SK-N-SH (cell line): ENCODE measurements around the gene PRKACA. TPM values are rescaled to one million over a fixed set of nuclear protein-coding genes. Genes with fewer than 3 reads are reported as not detected.

Experiments used
- CTCF ChIA-PET: fragments of 300-600, 350-600 bp; formaldehyde crosslinking; extraction: SDS; loops from one replicate; lab custom pipeline; 2021; lab: Yijun Ruan, JAX
- POLR2A ChIA-PET: fragments of 350-600 bp; sonication (Branson Sonifier 250); formaldehyde crosslinking; extraction: SDS; loops from one replicate; lab custom pipeline; 2020; ENCODE audit warnings: antibody characterized with exemption, inconsistent platforms; lab: Yijun Ruan, JAX
- DNase-seq: peaks from one replicate; pipeline ENCODE4 v3.0.0; 2012
- H2AFZ ChIP-seq: fragments of 200-600 bp; sonication (generic); 2 replicates; pipeline ENCODE4 v1.8.1; 2016; ENCODE audit warnings: antibody characterized with exemption, mild to moderate bottlenecking, low read depth
- H3F3A ChIP-seq: fragments of 200-600 bp; sonication (generic); replicated peaks from 2 replicates; pipeline ENCODE3; 2016; ENCODE audit warnings: antibody characterized with exemption, mild to moderate bottlenecking; ENCODE audit not compliant: insufficient read depth
- H3K27ac ChIP-seq, 2 experiments: fragments of 200-500 bp in 1 of 2; fragments of 200-600 bp in 1 of 2; sonication (Bioruptor generic) in 1 of 2; sonication (generic), shearing (Covaris generic) in 1 of 2; 2 replicates each; pipeline versions ENCODE4 v1.5.1 to v1.6.1; 2014 to 2016; ENCODE audit warnings: low read depth in 2 of 2, inconsistent platforms in 1 of 2, low read length in 1 of 2, mild to moderate bottlenecking in 1 of 2, mixed read lengths in 1 of 2
- H3K27me3 ChIP-seq: fragments of 200-600 bp; sonication (generic), shearing (Covaris generic); 2 replicates; pipeline ENCODE4 v1.6.1; 2016; ENCODE audit warnings: mixed run types; ENCODE audit not compliant: insufficient read depth
- H3K36me3 ChIP-seq, 2 experiments: fragments of 200-500 bp in 1 of 2; fragments of 200-600 bp in 1 of 2; sonication (Bioruptor generic) in 1 of 2; sonication (generic) in 1 of 2; replicated peaks in 1 of 2; 2 replicates each; pipeline versions ENCODE3 to v1.5.1; 2014 to 2016; ENCODE audit warnings: low read length in 1 of 2, mild to moderate bottlenecking in 1 of 2; ENCODE audit not compliant: insufficient read depth in 2 of 2, control insufficient read depth in 1 of 2
- H3K4me1 ChIP-seq, 2 experiments: fragments of 200-500 bp in 1 of 2; fragments of 200-600 bp in 1 of 2; sonication (Bioruptor generic) in 1 of 2; sonication (generic), shearing (Covaris generic) in 1 of 2; 2 replicates each; pipeline versions ENCODE4 v1.5.1 to v1.6.1; 2014 to 2016; ENCODE audit warnings: low read depth in 1 of 2, low read length in 1 of 2, mixed run types in 1 of 2; ENCODE audit not compliant: insufficient read depth in 2 of 2, control insufficient read depth in 1 of 2
- H3K4me2 ChIP-seq: fragments of 200-600 bp; sonication (generic), shearing (Covaris generic); 2 replicates; pipeline ENCODE4 v1.6.1; 2017; ENCODE audit warnings: mixed run types
- H3K4me3 ChIP-seq, 2 experiments: fragments of 200-500 bp in 1 of 2; fragments of 200-600 bp in 1 of 2; sonication (Bioruptor generic) in 1 of 2; sonication (generic), shearing (Covaris generic) in 1 of 2; 2 replicates each; pipeline versions ENCODE4 v1.5.1 to v1.8.1; 2014 to 2016; ENCODE audit warnings: low read depth in 2 of 2, inconsistent platforms in 1 of 2, low read length in 1 of 2, mild to moderate bottlenecking in 1 of 2, mixed read lengths in 1 of 2, moderate library complexity in 1 of 2
- H3K79me2 ChIP-seq: fragments of 200-600 bp; sonication (generic); 2 replicates; pipeline ENCODE4 v1.8.1; 2017; ENCODE audit warnings: mild to moderate bottlenecking; ENCODE audit not compliant: insufficient read depth
- H3K9ac ChIP-seq: fragments of 200-600 bp; sonication (generic); 2 replicates; pipeline ENCODE4 v1.6.1; 2017; ENCODE audit warnings: mixed run types
- H3K9me2 ChIP-seq: fragments of 200-600 bp; sonication (generic); 2 replicates; pipeline ENCODE4 v1.6.1; 2017; ENCODE audit warnings: mixed run types
- H3K9me3 ChIP-seq: fragments of 200-600 bp; sonication (generic); 2 replicates; pipeline ENCODE4 v1.6.1; 2017; ENCODE audit warnings: mixed run types, mild to moderate bottlenecking, moderate library complexity
- H4K20me1 ChIP-seq: fragments of 200-600 bp; sonication (generic); 2 replicates; pipeline ENCODE4 v1.6.1; 2017; ENCODE audit warnings: mild to moderate bottlenecking, mixed run types; ENCODE audit not compliant: insufficient read depth
- CHD2 ChIP-seq: fragments of 150-350 bp; IDR thresholded peaks from 2 replicates; pipeline ENCODE4 v1.6.1; 2018; ENCODE audit warnings: low read length; ENCODE audit not compliant: partially characterized antibody
- ELF1 ChIP-seq: IDR thresholded peaks from 2 replicates; pipeline ENCODE4 v1.4.0; 2012
- EZH2phosphoT487 ChIP-seq: fragments of 200-600 bp; sonication (generic); IDR thresholded peaks from 2 replicates; pipeline ENCODE4 v1.6.1; 2017; ENCODE audit warnings: low read depth, mixed run types, mild to moderate bottlenecking, antibody characterized with exemption, moderate library complexity, borderline replicate concordance
- FOSL2 ChIP-seq: IDR thresholded peaks from 2 replicates; pipeline ENCODE4 v1.4.0; 2012; ENCODE audit warnings: low read depth, mild to moderate bottlenecking, moderate library complexity, borderline replicate concordance
- FOXJ3 ChIP-seq: sonication (generic); formaldehyde crosslinking; IDR thresholded peaks from 2 replicates; pipeline ENCODE4 v1.5.1; 2020; ENCODE audit warnings: mild to moderate bottlenecking, missing genetic modification reagents
- GATA2 ChIP-seq: sonication (generic); formaldehyde crosslinking; IDR thresholded peaks from 2 replicates; pipeline ENCODE4 v1.5.0; 2020; ENCODE audit warnings: mild to moderate bottlenecking, missing genetic modification reagents
- JUND ChIP-seq: IDR thresholded peaks from 2 replicates; pipeline ENCODE4 v1.4.0; 2012
- MEF2A ChIP-seq: IDR thresholded peaks from 2 replicates; pipeline ENCODE4 v1.4.0; 2012; ENCODE audit warnings: low read depth, borderline replicate concordance
- MXI1 ChIP-seq: IDR thresholded peaks from 2 replicates; pipeline ENCODE4 v1.6.1; 2012; ENCODE audit warnings: mild to moderate bottlenecking, low read depth, low read length, improper control_type of control experiment
- NFIC ChIP-seq: IDR thresholded peaks from 2 replicates; pipeline ENCODE4 v1.4.0; 2012; ENCODE audit warnings: borderline replicate concordance
- PBX3 ChIP-seq: IDR thresholded peaks from 2 replicates; pipeline ENCODE4; 2012
- RAD21 ChIP-seq: IDR thresholded peaks from 2 replicates; pipeline ENCODE4 v1.6.1; 2012; ENCODE audit warnings: mild to moderate bottlenecking, low read length
- RCOR1 ChIP-seq: fragments of 150-350 bp; IDR thresholded peaks from 2 replicates; pipeline ENCODE4 v1.6.1; 2017; ENCODE audit warnings: antibody characterized with exemption, low read length
- RFX5 ChIP-seq: IDR thresholded peaks from 2 replicates; pipeline ENCODE4 v1.6.1; 2012; ENCODE audit warnings: mild to moderate bottlenecking, improper control_type of control experiment, low read length
- RXRA ChIP-seq: IDR thresholded peaks from 2 replicates; pipeline ENCODE4 v1.4.0; 2012; ENCODE audit warnings: low read depth, mild to moderate bottlenecking, borderline replicate concordance
- SMC3 ChIP-seq: IDR thresholded peaks from 2 replicates; pipeline ENCODE4 v1.6.1; 2012; ENCODE audit warnings: low read depth, low read length, improper control_type of control experiment
- TAF1 ChIP-seq: IDR thresholded peaks from 2 replicates; pipeline ENCODE4 v1.6.1; 2012; ENCODE audit warnings: low read depth, mild to moderate bottlenecking, low read length, moderate library complexity, borderline replicate concordance
- TEAD4 ChIP-seq: IDR thresholded peaks from 2 replicates; pipeline ENCODE4 v1.4.0; 2012; ENCODE audit warnings: mild to moderate bottlenecking, borderline replicate concordance; ENCODE audit not compliant: insufficient read depth
- USF1 ChIP-seq: IDR thresholded peaks from 2 replicates; pipeline ENCODE4 v1.4.0; 2012; ENCODE audit warnings: low read depth, borderline replicate concordance
- USF2 ChIP-seq: fragments of 150-350 bp; IDR thresholded peaks from 2 replicates; pipeline ENCODE4 v1.6.1; 2017; ENCODE audit warnings: antibody characterized with exemption, low read length, low read depth, borderline replicate concordance
- ZBTB33 ChIP-seq: IDR thresholded peaks from 2 replicates; pipeline ENCODE4 v1.4.0; 2012; ENCODE audit warnings: low read depth, borderline replicate concordance
- WGBS: methylation state at CpG from one replicate; pipeline ENCODE4 v1.1.6; 2017; ENCODE audit warnings: low lambda C conversion rate; 5-methylcytosine and 5-hydroxymethylcytosine counted together
- polyA plus RNA-seq, 3 experiments: library from polyadenylated mRNA; depleted of rRNA; stranded (reverse); fragments of >200 nt; gene quantifications; 2 replicates each; pipeline ENCODE4 v1.2.3, GENCODE V29; 2012

PRKACA gene
- polyA plus RNA-seq, 1 of the 3 experiments (the other 2 are of a cell fraction), result 48.4 TPM

GRCh38 chr19:14138576-14139265 is 21.2 kb upstream of the PRKACA start:
- ChIA-PET CTCF (interaction anchor here (0.6 to 18.9 kb wide), 8 partner anchors 8 to 333 kb away, joined by 3 to 256 read pairs (median 4); no protein-coding TSS in a partner anchor), POLR2A (interaction anchor here (1.2 kb wide), 1 partner anchor 339 kb away, joined by 3 read pairs; no protein-coding TSS in a partner anchor)
- H3K79me2 ChIP-seq, result peaks cover 31% of the 10 kb centered on the region
- no peaks in the 10 kb centered on the region for H3K9me3 ChIP-seq
- no peak overlapping the region for H3K4me3 ChIP-seq
- H3K36me3 ChIP-seq, result no peaks in the 10 kb centered on the region
- no peaks in the 10 kb centered on the region for H3K9me2 ChIP-seq
- H3K9ac ChIP-seq, result no peak overlapping the region; the same call in 1 of the 2 replicates
- no peaks in the 10 kb centered on the region for H4K20me1 ChIP-seq
- H3F3A ChIP-seq, result peaks cover 18% of the 10 kb centered on the region
- 86% methylated on average over 9 of the region's 9 CpGs for WGBS
- no peak overlapping the region for H3K4me2 ChIP-seq
- H2AFZ ChIP-seq, result no peak overlapping the region
- peaks cover 0 to 7% of the 10 kb centered on the region in 2 experiments; a peak in 2 of 4 replicates for H3K4me1 ChIP-seq
- no peaks in the 10 kb centered on the region for H3K27me3 ChIP-seq
- TF ChIP-seq RAD21, result no peak
- no peak for TF ChIP-seq GATA2 (CRISPR knock-in tag)
- no peak for DNase-seq
- no peak overlapping the region for H3K27ac ChIP-seq

GRCh38 chr19:14136509-14137281 is 19.1 kb upstream of the PRKACA start, which contains the start of gene ASF1B:
ASF1B (minus strand) TSS chr19:14136589; CDS start chr19:14136456, 133 bp downstream.
- H3K27ac ChIP-seq, result peak within 1 kb of the TSS; percentile 59 to 83
- H4K20me1 ChIP-seq, result no peaks in the 10 kb centered on the region
- CTCF ChIA-PET, result interaction anchor here (0.6 to 18.9 kb wide), 56 partner anchors 9 to 1754 kb away, joined by 3 to 256 read pairs (median 4); partner anchors contain the start of genes ADGRE5, MISP3, NANOS3 and PALM3
- POLR2A ChIA-PET, result interaction anchor here (0.6 to 3.1 kb wide), 13 partner anchors 14 to 381 kb away, joined by 3 to 13 read pairs (median 3); partner anchors contain the start of genes DNAJB1, MISP3 and PRKACA
- H3K9me3 ChIP-seq, result no peaks in the 10 kb centered on the region
- peak; percentile 98 for DNase-seq
- WGBS, result under 1% methylated on average over 24 of the region's 78 CpGs
- peak within 1 kb of the TSS; percentile 68 to 89 for H3K4me3 ChIP-seq
- no peaks in the 10 kb centered on the region for H3K9me2 ChIP-seq
- peaks cover 39% of the 10 kb centered on the region for H3K79me2 ChIP-seq
- peak within 1 kb of the TSS; percentile 90 for H3K4me2 ChIP-seq
- no peaks in the 10 kb centered on the region for H3K27me3 ChIP-seq
- H3K9ac ChIP-seq, result peak within 1 kb of the TSS; percentile 82
- H3K36me3 ChIP-seq, result no peaks in the 10 kb centered on the region
- H3F3A ChIP-seq, result peaks cover 22% of the 10 kb centered on the region
- H3K4me1 ChIP-seq, result peaks cover 0 to 7% of the 10 kb centered on the region in 2 experiments; a peak in 2 of 4 replicates
- peak within 1 kb of the TSS; percentile 98 for H2AFZ ChIP-seq
- TF ChIP-seq SMC3 (peak; percentile 63), TAF1 (peak; percentile 80), MEF2A (no peak), NFIC (no peak), MXI1 (peak; percentile 92), FOXJ3 (CRISPR knock-in tag) (no peak), RCOR1 (no peak), USF2 (no peak), EZH2phosphoT487 (no peak), PBX3 (peak; percentile 97), ZBTB33 (no peak), CHD2 (peak; percentile 69), RXRA (no peak), TEAD4 (no peak), ELF1 (peak; percentile 73), RFX5 (peak; percentile 87), USF1 (no peak), FOSL2 (no peak), JUND (no peak)
